Motor neuron (in vitro differentiated cells): Measurements from ENCODE around the gene TCP10L. TPM values are rescaled to one million over a fixed set of nuclear protein-coding genes. Genes with fewer than 3 reads are reported as not detected.

Experiments used
- ATAC-seq, 8 experiments: fragments of 200-7000 bp; cut with Tn5 transposase; replicated peaks in 6 of 8; 2 replicates each; pipeline ENCODE4 v1.8.0; 2021; ENCODE audit warnings: mild to moderate bottlenecking in 8 of 8, moderate library complexity in 8 of 8
- H3K27ac ChIP-seq, 2 donors: fragments of 250-450 bp; sonication (Bioruptor Pico); 2 replicates each; pipeline ENCODE4 v1.9.0; 2021; ENCODE audit warnings: antibody characterized with exemption in 2 of 2, mild to moderate bottlenecking in 2 of 2, moderate library complexity in 1 of 2
- H3K4me1 ChIP-seq, 2 donors: fragments of 250-450 bp; sonication (Bioruptor Pico); replicated peaks in 1 of 2; 2 replicates each; pipeline ENCODE4 v1.6.1; 2021; ENCODE audit warnings: antibody characterized with exemption in 2 of 2, mild to moderate bottlenecking in 2 of 2, moderate library complexity in 1 of 2
- H3K4me3 ChIP-seq, 5 donors: fragments of 250-450 bp; sonication (Bioruptor Pico); 2 replicates each; pipeline ENCODE4 v1.9.0; 2021; ENCODE audit warnings: antibody characterized with exemption in 5 of 5, mild to moderate bottlenecking in 5 of 5, moderate library complexity in 4 of 5
- WGBS, 10 experiments: fragments of 450-650 bp; shearing (Covaris generic); methylation state at CpG; one replicate each; pipeline ENCODE4 v1.0.0; 2022; 5-methylcytosine and 5-hydroxymethylcytosine counted together
- in situ Hi-C, 9 experiments: fragments of 400-800 bp; cut with MboI; loops; one replicate each; pipeline ENCODE4 v1.15.0; 2021; ENCODE audit warnings: low sequenced_read_pairs in 9 of 9, low pct_unique_long_range_greater_than_20kb in 2 of 9; ENCODE audit not compliant: unreplicated experiment in 9 of 9
- total RNA-seq, 8 experiments: library from RNA; unstranded; fragments of 300-600 nt; gene quantifications; 2 replicates each; pipeline versions ENCODE4 v1.2.3 to v1.2.4, GENCODE V29; 2022

The TCP10L gene
- total RNA-seq, 8 experiments from 2014 or later, result 0.46 to 6.3 (median 1.6) TPM; not detected in 1

DNA sequence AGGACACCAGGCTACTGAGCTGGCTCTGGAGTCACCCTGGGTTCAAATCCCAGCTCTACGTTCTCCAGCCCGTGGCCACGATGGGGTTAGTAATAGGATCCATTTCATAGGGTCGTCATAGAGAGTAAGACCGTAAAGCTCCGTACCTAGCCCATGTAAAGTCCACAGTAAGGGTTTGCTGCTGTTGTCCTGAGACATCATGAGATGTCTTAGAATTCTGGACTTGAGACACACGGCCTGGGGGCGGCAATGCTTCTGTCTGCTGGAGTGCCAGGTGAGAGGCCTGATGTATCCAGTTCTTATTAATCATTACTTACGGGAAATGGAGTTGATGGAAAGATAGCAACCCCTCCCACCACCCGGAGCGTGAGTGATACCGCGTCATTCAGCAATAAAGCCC lies 3.6 kb downstream of the TCP10L start:
- whole genome bisulfite sequencing, 10 experiments, result 76 to 100% (median 95%) methylated on average over 2 to 10 of the region's 13 CpGs; no CpG with 5 or more reads in 1 of the 10 experiments

DNA sequence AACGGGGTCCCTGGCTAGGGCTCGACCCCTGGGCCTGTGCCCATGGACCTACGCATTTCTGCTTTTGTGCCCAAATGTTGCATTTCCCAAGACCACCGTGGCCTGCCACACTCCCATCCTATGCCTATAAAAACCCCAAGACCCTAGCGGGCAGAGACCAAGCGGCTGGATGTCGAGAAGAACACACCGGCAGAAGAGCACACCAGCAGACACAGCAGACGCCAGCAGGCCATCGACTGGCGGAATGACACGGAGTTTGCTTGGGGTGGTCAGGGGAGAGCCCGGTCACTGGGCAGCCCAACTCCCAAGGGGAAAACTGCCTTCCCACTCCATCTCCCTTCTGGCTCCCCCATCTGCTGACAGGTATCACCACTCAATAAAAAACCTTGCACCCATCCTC lies 4.4 kb downstream of the TCP10L start:
- WGBS, 10 experiments, result 30 to 93% (median 67%) methylated on average over 2 to 13 of the region's 13 CpGs; no CpG with 5 or more reads in 6 of the 10 experiments
- H3K27ac ChIP-seq, result no peak overlapping the region
- in situ Hi-C loops, result loop anchor here in 3 of 9 experiments (25.0 kb wide), 1 partner anchor 169 kb away; the partner anchor contains the start of gene EVA1C (in 3 of the 3)
- H3K4me1 ChIP-seq, result no peaks in the 10 kb centered on the region
- no peak overlapping the region for H3K4me3 ChIP-seq
- no peak for ATAC-seq

More for the DNA sequence above, 3.6 kb downstream of the TCP10L start:
- no peak for ATAC-seq
- Histone ChIP-seq H3K4me3 (no peak overlapping the region), H3K27ac (no peak overlapping the region), H3K4me1 (no peaks in the 10 kb centered on the region)
- in situ Hi-C loops, result loop anchor here in 3 of 9 experiments (25.0 kb wide), 1 partner anchor 169 kb away; the partner anchor contains the start of gene EVA1C (in 3 of the 3)

DNA sequence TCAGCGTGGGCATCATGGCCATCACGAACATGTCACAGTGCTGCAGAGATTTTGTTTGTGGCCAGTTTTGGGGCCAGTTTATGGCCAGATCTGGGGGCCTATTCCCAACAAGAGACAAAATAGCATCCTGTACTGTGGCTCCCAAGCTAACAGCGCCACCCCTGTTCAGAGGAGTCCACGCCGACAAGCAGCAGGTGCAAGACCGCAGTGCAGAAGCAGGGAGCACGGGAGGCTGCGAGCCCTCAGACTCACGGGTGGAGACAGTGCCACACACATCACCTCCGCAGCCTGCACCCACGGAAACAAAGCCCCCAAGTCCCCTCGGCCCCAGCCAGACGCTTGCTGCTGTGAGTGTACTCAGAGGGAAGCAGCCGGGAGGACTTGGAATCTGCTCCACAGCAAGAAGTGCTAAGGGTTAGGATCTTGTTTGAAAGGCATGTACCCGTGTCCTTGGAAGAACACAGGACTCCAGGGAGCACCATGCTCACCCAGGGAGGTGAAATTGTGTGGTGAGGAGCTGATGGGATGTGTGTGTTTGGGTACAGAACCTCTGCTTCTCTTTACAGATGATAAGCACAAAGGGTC lies 7.1 kb downstream of the TCP10L start:
- H3K27ac ChIP-seq, result no peak overlapping the region
- peak in 4 of 8 experiments; percentile 33 to 72 (median 41) for ATAC-seq
- 20 to 100% (median 61%) methylated on average over 1 to 4 of the region's 15 CpGs; no CpG with 5 or more reads in 4 of the 10 experiments for WGBS, 10 experiments
- in situ Hi-C loops, result loop anchor here in 4 of 9 experiments (10.0 to 25.0 kb wide), 2 partner anchors 166 to 173 kb away; partner anchors contain the start of gene EVA1C (in 3 of the 4)
- no peak overlapping the region for H3K4me3 ChIP-seq
- no peaks in the 10 kb centered on the region for H3K4me1 ChIP-seq

DNA sequence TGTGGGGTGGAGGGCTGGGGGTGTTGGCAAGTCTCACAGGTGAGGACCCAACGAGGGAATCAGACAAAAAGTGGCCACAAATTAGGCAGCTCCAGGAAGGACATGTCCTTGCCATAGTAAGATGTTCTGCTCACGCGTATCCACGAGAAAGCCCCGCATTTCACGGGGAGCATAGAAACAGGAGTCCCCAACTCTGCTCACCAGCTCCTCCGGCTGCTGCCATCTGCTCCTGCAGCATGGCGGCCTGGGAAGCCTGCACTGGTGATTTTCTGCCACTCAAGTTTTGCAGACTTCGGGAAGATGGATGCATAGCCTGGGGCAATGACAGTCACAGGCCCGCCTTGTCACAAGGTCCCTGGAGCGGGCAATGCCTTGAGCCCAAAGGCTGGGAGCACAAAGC lies 9.3 kb downstream of the TCP10L start:
- in situ Hi-C loops, result loop anchor here in 4 of 9 experiments (10.0 to 25.0 kb wide), 2 partner anchors 164 to 171 kb away; partner anchors contain the start of gene EVA1C (in 3 of the 4)
- no peak for ATAC-seq
- H3K27ac ChIP-seq, result no peak overlapping the region
- H3K4me3 ChIP-seq, result no peak overlapping the region
- WGBS, 10 experiments, result 0 to 95% (median 76%) methylated on average over 1 to 5 of the region's 11 CpGs; no CpG with 5 or more reads in 7 of the 10 experiments
- H3K4me1 ChIP-seq, result no peaks in the 10 kb centered on the region

DNA sequence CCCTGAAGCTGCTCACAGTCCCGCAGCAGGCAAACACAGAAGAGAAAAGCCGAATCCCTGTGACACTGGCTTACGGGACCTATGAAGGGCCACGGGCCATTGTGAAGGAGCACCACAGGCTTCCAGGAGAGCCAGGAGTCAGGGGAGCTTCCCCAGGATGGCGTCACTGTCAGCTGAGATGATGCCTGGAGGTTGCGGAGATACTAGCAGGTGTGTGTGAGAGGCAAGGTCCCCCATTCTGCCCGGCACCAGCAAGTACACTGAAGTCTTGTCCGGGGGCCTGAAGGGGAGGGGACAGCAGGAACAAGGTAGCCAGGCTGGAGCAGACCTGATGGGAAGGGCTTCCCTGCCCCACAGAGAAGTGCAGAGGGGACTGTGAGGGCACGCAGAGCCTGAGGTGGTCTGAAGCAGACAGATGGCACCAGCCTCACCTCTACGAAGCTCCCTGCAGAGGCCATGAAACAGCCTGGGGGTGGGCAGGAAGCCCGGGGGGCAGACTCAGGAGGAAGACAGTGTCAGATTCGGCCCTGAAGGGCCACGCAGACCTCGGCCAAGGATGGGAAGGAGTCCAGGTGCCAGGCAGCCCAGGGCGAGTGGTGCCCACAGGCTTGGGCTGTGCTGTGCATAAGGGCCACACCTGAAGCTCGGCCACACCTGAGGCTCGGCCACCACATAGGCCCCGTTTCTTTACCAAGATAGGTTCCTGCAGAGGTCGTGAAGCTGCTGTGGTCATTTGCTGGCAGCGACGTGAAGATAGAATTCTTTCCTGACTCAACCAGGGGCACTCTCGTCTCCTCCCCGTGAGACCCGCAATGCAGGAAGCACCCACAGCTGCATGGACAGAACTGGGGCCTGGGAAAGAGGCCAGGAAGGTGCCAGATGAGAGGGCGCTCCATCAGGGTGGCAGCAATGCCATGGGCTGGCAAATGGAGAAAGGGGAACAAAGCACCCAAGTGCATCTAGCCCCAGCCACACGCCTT lies 10.1 kb downstream of the TCP10L start:
- WGBS, 10 experiments, result 0 to 100% (median 83%) methylated on average over 1 to 13 of the region's 26 CpGs; no CpG with 5 or more reads in 1 of the 10 experiments

DNA sequence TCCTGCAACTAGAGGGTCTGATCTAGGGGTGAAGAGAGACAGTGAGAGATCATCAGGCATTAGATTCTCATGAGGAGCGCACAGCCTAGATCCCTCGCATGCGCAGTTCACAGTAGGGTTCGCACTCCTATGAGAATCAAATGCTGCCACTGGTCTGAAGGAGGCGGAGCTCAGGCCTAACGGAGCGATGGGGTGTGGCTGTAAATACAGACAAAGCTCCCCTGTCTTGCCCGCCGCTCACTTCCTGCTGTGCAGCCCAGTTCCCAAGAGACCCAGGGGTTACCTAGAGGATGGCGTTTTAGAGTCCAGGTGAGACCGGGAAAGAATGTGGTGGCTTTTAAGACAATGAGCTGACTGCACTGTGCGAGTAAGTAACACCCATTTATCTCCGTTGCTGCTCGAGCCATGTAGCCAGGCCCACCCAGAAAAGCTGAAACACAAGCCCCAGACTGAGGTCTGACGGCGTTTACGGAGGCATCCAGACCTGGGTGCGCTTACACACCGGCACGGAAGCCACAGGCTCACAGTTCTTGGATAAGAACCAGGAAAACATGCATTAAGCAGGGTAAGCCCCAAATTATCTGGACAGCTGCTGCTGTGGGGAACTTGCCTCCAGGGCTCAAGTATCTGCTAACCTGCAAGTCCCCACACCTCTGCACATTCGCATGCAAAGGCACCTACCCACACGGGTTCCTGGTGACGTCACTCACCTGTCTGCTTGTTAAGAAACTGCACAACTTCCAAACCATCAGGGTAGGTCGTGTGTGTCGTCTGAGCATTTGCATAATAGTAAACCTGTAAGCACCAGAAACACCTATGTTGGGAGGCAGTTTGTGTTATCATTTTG lies 12.5 kb downstream of the TCP10L start:
- in situ Hi-C loops, result loop anchor here in 3 of 9 experiments (10.0 to 25.0 kb wide), 2 partner anchors 160 to 168 kb away; partner anchors contain the start of gene EVA1C (in 2 of the 3)
- Histone ChIP-seq H3K4me1 (peaks cover 0 to 2% of the 10 kb centered on the region in 2 donors), H3K4me3 (no peak overlapping the region), H3K27ac (no peak overlapping the region)
- ATAC-seq, result no peak
- WGBS, 10 experiments, result 56 to 97% (median 90%) methylated on average over 5 to 18 of the region's 25 CpGs; no CpG with 5 or more reads in 3 of the 10 experiments

More for the DNA sequence above, 10.1 kb downstream of the TCP10L start:
- no peak for ATAC-seq
- no peaks in the 10 kb centered on the region for H3K4me1 ChIP-seq
- H3K27ac ChIP-seq, result no peak overlapping the region
- in situ Hi-C loops, result loop anchor here in 6 of 9 experiments (10.0 to 25.0 kb wide), 2 partner anchors 163 to 170 kb away; partner anchors contain the start of gene EVA1C (in 5 of the 6)
- no peak overlapping the region for H3K4me3 ChIP-seq

DNA sequence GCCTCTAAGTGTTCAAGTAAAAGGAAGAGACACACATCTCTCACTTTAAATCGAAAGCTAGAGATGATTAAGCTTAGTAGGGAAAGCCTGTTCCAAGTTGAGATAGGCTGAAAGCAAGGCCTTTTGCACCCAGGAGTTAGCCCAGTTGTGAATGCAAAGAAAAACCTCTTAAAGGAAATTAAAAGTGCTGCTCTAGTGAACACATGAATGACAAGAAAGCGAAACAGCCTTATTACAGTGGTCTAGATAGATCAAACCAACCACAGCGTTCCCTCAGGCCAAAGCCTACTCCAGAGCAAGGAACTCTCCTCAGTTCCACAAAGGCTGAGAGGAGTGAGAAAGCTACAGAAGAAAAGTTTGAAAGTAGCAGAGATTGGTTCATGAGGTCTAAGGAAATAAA lies 14.9 kb downstream of the TCP10L start:
- Histone ChIP-seq H3K4me1 (peaks cover 0 to 2% of the 10 kb centered on the region in 2 donors), H3K4me3 (no peak overlapping the region), H3K27ac (no peak overlapping the region)
- 86 to 100% (median 93%) methylated on average over 1 to 3 of the region's 3 CpGs; no CpG with 5 or more reads in 4 of the 10 experiments for WGBS, 10 experiments
- in situ Hi-C loops, result loop anchor here in 3 of 9 experiments (10.0 to 25.0 kb wide), 2 partner anchors 158 to 166 kb away; partner anchors contain the start of gene EVA1C (in 2 of the 3)
- ATAC-seq, result no peak

DNA sequence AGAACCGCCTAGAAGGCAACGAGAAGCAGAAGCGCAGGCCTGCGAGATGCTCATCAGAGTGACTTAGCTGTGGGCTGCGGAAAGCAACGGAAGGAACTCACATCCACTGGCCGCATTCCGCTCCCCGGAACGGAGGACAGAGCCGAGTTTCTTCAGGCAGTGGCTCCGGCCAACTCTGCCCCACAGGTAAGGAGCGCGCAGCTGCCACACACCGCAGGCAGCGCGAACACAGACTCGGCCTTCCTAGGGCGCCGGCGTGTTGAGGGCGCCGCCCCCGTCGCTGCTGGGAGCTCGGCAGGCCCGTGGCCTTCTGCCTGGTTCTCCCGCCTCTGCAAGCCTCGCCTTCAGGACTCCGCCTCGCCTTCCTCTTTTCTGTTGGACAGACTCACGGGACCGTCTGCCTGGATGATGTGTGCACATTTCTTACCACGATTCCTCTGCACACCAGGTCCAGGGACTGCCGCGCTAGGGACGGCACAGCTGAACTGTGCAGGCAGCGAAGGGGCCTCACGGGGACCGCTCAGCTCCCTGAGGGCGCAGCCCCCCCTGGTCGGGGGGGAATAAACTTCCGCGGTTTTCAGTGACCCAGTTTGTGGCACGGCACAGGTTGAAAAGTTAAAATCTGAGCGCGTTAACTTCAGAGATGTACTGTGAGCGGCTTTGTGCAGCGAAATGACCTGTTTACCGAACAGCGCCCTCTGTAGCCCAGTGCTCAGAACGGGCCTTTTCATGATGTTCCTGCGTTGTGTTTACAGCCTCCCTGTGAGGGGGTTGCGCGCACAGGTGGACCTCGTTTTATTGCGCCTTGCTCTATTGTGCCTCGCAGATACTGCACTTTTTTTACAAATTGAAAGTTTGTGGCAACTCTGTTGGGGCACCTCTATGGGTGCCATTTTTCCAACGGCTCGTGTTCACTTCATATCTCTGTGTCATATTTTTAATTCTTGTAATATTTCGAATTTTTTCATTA lies 15.8 kb downstream of the TCP10L start:
- peak; percentile 89 to 97 (median 93) for ATAC-seq
- Histone ChIP-seq H3K27ac (peak overlapping the region in 1 of 2 donors; percentile 20), H3K4me3 (peak overlapping the region; percentile 38 to 47 (median 46)), H3K4me1 (peaks cover 0 to 2% of the 10 kb centered on the region in 2 donors)
- in situ Hi-C loops, result loop anchor here in 3 of 9 experiments (10.0 to 25.0 kb wide), 2 partner anchors 157 to 165 kb away; partner anchors contain the start of gene EVA1C (in 2 of the 3)
- 3 to 67% (median 18%) methylated on average over 2 to 25 of the region's 61 CpGs for WGBS, 10 experiments

DNA sequence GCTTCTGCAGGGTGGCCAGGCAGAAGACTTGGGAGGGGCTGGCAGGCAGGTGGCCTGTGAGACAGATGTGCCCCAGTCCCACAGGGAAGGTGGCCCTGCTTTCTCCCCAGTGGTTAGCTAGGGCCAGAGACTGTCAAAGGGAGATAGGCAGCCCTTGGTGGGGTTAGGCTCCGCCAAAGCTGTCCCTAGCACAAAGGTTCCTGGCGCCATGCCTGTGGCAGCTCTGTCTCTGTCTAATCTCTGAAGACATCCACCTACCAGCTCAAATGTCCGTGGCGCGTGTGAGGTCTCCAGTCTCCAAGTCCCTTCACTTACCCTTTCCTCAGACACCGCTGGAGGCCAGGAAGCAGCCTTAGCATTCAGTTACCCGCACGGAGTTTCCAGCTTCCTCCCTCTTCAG lies 17.7 kb downstream of the TCP10L start:
- 75 to 100% (median 94%) methylated on average over 2 to 6 of the region's 8 CpGs; no CpG with 5 or more reads in 2 of the 10 experiments for WGBS, 10 experiments
- Histone ChIP-seq H3K4me3 (no peak overlapping the region), H3K4me1 (peaks cover 0 to 2% of the 10 kb centered on the region in 2 donors), H3K27ac (no peak overlapping the region)
- in situ Hi-C loops, result loop anchor here in 2 of 9 experiments (25.0 kb wide), 1 partner anchor 155 kb away; the partner anchor contains the start of gene EVA1C (in 2 of the 2)
- no peak for ATAC-seq

DNA sequence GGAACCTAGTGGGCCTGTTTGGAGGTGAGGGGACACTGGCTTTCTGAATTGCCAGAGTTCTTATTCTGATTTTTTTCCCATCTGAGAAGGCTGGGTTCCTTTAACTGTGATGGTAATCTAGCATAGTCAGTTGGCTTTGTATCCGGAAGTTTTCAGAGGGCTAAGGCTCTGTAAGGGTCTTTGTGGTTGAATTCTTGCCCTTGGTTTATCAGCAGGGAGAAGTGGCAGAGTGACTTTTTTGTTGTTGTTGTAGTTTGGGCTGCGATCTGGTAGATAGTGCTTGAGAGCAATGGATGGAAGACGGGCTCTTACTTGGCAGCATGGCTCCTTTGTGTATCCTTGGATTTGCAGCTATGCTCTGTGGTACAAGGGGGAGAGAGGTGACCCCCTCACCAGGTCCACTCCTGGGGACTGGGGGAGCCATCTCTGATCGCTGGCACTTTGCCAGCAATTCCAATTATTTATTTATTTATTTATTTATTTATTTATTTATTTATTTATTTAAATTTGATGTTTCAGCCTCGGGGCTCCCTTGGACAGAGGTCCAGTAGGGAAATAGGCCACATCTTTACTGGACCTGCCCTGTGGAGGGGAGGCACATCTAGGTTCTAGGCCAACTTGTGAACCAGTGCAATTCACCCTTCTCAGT lies 18.5 kb downstream of the TCP10L start:
- peaks cover 0 to 2% of the 10 kb centered on the region in 2 donors for H3K4me1 ChIP-seq
- ATAC-seq, result no peak
- H3K27ac ChIP-seq, result no peak overlapping the region
- H3K4me3 ChIP-seq, result no peak overlapping the region
- in situ Hi-C loops, result loop anchor here in 2 of 9 experiments (25.0 kb wide), 1 partner anchor 155 kb away; the partner anchor contains the start of gene EVA1C (in 2 of the 2)
- WGBS, 10 experiments, result 44 to 100% (median 95%) methylated on average over 1 to 4 of the region's 5 CpGs; no CpG with 5 or more reads in 2 of the 10 experiments
